Stimulated activated CD4-positive, alpha-beta T cell treated with anti-CD3 and anti-CD28 coated beads, Interleukin-12 subunit alpha, Interleukin-12 subunit beta, amount 100 ng/mL, for 48 hours (primary cell): Measurements from ENCODE around the gene DENND4A.
A peak's percentile ranks its signal among the peaks of the same experiment; 100 is the strongest.

Experiments used
- DNase-seq, 3 donors: peaks; one replicate each; pipeline ENCODE4 v3.0.0-alpha.2; 2020; ENCODE audit warnings: low read depth in 2 of 3, low spot score in 1 of 3

DENND4A gene

DNA sequence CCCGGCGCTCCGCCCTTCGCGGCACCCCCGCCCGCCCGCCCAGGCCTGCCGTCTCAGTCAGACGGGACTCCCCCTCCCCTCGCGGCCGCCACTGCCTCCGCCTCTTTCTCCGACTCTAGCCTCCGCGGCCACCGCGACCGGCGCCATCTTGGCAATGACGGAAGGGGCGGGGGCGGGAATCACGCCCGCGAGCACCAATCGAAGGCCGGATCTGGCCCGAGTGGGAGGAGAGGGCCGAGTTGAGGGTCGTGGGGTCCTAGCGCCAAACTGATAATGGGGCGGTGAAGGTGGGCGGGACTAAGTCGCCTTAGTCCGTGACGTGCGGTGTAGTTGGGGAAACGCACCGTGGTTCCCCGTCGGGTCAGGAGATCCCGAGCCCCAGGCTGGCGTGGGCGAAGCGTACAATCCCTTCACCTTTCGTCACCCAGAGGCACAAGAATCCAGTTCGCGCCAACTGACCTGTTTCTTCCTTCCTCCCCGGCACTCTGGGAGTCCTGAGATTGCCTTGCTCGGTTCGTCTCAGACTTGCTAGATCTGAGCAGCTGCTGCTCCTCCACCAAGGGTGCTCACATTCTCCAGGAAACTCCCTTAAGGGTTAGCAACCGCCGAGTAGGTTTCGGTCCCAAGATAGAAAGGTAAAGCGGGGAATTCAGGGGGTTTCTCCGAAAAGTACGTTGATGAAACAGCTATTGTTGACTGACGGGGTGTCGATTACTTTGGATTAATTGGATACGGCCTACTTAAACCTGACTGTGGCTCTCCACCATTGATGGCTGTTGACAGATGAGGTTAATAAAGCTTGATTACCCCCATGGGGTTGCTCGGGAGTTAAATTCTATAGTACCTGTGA lies at the start of gene DENND4A:
Gene DENND4A (minus strand): TSS at position 156 of the 850 bp plus-strand sequence. CDS start 35,843 bp downstream, outside the sequence.
- peak; percentile 98 for DNase-seq

DNA sequence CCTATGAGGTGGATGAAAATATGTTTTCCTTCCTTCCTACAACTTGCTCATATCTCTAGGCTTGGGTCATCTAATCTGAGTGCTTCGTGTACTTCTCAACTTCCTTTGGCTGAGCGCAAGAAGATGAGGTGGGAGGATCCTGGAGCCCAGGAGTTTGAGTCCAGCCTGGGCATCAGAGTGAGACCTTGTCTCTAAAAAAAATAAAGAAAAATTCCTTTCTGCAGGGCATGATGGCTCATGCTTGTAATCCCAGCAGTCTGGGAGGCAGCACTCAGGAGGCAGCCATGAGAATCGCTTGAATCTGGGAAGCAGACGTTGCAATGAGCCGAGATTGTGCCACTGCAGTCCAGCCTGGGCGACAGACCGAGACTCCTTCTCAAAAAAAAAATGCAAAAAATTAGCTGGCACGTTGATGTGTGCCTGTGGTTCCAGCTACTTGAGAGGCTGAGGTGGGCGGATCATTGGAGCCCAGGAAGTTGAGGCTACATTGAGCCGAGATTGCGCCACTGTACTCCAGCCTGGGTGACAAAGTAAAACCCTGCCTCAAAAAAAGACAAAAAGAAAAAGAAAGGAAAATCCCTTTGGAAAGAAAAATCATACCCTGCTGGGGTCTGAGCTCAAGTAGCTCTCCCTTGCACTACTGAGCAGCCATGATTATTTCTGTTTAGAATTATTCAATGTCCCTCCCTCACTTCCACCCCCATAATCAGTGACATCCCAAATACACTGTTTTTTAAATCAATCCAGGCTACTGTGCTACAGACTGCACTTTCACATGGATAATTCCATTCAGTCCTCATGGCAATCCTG lies 49.2 kb upstream of the DENND4A start:
- no peak for DNase-seq

- DNase-seq = no peak
Observed at GRCh38 chr15:65839985-65840384, 47.9 kb upstream of the DENND4A start.

GRCh38 chr15:65839354-65839901 lies 47.3 kb upstream of the DENND4A start:
- no peak for DNase-seq

DNA sequence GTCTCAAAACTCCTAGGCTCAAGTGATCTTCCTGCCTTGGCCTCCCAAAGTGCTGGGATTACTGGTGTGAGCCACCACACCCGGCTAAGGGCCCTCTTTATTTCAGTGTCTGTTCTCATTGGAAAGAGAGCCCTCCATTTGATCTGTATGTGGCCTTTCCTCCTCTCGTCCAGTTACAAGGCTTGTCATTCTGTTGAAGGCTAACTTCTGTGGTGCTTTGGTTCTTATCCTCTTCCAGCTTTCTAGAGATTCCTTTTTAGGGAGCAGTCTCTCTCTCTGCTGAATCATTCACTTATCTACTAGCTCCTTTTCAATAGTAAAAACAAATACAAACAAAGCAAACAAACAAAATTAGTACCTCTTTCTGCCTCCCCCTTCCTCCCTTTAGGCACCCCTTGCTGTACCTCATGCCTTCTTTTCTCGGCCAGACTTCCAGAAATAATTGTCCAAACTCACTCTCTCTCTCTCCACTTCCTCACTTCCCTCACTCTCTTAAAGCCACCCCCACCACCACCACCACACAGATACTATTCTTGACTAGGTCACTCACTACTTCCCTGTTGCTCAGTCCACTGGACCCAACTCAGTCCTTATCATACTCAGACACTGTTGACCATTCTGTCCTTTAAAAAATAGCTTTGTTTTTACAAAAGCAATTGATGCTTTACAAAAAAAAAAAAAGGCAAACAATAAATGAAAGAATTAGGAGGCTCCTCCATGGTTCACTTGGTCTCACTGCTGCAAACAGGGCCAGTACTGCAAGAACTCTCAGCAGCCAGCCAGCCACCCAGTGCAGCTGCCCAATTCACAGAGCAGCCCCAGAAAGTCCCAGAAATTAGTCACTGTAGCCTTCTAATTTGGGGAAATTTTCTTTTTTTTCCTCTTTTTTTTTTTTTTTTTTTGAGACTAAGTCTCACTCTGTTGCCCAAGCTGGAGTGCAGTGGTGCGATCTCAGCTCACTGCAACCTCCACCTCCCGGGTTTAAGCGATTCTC lies 45.5 kb upstream of the DENND4A start:
- no peak for DNase-seq

GRCh38 chr15:65836665-65837064 lies 44.6 kb upstream of the DENND4A start:
- no peak for DNase-seq

DNA sequence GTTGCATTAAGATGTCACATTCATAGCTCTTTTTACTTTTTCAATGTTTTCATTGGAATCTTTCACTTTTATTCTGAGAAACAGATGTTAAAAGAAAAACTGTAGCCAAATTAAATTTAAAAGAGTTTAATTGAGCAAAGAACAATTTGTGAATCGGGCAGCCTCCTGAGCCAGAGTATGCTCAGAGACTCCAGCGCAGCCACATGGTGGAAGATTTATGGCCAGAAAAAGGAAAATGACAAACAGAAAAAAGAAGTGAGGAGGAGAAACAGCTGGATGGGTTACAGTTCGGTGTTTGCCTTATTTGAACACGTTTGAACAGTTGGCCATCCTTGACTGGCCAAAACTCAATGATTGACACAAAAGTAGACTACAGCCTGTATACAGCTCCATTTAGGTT lies 43.4 kb upstream of the DENND4A start:
- DNase-seq = no peak

DNA sequence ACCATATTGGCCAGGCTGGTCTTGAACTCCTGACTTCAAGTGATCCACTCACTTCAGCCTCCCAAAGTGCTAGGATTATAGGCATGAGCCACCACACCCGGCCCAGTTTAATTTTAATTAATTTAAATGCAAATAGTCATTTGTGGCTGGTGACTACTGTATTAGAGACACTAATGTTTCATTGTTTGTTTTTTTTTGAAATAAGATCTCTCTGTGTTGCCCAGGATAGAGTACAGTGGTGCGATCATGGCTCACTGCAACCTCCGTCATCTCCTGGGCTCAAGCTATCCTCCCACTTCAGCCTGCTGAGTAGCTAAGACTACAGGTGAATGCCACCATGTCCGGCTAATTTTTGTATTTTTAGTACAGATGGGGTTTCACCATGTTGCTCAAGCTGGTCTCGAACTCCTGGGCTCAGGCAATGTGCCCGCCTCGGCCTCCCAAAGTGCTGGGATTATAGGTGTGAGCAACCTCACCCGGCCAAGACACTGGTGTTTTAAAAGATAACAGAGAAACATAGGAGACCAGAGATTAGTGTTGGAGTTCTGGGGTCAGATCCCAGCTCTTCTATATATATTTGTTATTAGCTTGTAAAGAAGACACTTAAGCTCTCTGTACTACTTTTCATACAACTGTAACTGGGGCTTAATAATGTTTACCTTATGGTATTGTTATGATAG lies 42.6 kb upstream of the DENND4A start:
- DNase-seq = no peak

- DNase-seq = no peak
Observed at GRCh38 chr15:65833501-65834205, 41.6 kb upstream of the DENND4A start.

DNA sequence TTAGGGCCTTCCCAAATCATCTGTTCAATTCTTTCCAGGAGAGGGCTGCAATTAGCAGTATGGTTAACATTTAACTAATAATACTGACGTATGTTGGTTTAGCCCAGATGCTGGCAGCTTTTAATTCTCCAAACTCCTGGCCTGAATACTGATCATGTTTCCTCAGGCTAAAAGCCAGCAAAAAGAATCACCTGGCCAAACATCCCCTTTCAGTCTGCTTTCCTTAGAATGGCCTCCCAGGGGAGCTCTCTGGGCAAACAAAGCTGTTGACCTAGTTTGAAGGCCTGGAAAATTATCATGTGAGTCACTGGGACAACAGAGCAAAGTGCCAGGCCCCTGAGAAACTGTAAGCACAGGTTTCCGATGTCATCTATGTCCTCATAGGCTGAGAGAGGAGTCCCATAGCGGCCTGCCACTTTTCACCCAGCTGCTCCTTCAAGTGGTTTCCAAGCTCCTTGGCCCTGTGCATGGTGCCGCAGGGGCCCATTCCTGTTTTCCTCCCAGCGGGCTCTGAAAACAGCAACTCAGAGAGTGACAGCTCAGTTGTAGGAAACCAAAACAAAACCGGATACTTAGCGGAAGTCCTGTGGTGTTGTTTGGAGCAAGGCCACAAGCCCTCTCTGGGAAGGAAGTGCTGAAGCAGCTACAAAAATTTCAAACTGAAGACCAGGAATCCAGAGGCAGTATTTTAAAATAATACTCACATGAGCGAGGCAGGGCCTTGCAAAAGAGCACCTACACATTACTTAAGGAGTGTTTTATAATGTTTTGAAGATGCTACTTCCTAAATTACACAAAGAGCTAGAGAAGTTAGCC lies 40.7 kb upstream of the DENND4A start:
- peak; percentile 30 to 41 (median 33) for DNase-seq

DNA sequence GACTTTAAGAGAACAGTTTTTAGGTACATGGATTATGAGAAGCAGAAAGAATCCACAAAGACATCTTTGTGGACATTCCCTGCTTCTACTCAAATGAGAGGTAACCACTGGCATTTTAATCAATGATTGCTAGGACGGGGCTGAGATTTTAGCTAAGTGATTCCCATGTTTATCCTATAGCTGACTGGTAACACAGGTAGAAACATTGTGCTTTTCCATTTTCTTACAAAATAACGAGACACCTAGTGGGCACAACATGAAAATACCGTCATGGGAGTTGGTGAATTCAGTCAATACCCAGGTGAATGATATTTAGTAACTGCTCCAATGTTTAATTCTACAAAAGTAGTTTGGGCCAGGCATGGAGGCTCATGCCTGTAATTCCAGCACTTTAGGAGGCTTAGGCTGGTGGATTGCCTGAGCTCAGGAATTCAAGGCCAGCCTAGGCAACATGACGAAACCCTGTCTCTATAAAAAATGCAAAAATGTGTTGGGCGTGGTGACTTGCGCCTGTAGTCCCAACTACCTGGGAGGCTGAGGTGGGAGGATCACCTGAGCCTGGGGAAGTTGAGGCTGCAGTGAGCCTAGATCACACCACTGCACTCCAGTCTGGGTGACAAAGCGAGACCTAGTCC lies 37.2 kb upstream of the DENND4A start:
- DNase-seq = no peak

DNA sequence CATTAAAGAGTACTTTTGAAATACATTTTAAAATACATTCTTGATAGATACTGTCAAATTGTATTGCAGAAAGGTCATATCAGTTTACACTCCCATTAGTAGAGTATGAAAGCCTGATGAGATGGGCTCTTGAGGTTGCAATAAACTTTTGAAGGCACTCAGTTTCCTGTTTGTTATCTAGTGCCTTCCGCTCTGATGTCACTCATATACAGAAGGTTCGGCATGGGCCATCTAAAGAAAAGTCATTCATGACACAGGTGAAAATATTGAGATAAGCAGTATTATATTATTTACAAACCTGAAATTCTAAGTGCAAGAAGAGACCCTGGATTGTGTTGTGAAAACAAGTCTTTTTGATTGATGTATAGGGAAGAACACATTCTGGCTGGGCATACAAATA lies 36.5 kb upstream of the DENND4A start:
- DNase-seq = no peak

GRCh38 chr15:65827065-65827464 lies 35.0 kb upstream of the DENND4A start:
- no peak for DNase-seq

DNA sequence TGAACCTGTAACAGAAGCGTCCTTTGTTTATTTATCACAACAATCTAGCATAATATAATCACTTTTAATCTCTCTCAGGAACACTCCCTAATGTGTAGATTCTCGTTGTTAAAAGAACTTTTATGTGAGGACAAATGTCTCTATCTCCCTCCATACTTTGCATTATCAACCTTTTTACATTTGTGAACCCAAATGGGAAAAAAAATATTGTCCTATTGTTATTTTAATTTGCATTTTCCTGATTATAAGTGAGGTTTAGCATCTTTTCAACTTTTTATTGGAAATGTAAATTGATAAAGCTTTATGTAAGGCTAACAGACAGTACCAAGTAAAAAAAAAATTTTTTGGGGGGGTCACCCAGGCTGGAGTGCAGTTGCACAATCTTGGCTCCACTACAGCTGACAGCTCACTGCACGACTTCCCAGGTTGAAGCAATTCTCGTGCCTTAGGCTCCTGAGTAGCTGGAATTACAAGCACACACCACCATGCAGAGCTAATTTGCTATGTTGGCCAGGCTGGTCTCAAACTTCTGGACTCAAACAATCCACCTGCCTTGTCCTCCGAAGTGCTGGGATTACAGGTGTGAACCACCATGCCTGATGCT lies 33.0 kb upstream of the DENND4A start:
- DNase-seq = no peak

- DNase-seq = no peak
Observed at GRCh38 chr15:65824031-65824743, 32.1 kb upstream of the DENND4A start.

GRCh38 chr15:65822316-65822715 lies 30.2 kb upstream of the DENND4A start:
- no peak for DNase-seq

GRCh38 chr15:65821070-65821469 lies 29.0 kb upstream of the DENND4A start:
- no peak for DNase-seq
